GM12874 (cell line): ENCODE results near the gene SH3PXD2A.

ENCODE experiments used
- CTCF ChIP-seq: IDR thresholded peaks from 2 replicates; pipeline ENCODE4 v1.5.1; 2011; ENCODE audit warnings: low read depth, mild to moderate bottlenecking, control low read depth, low read length, moderate library complexity; ENCODE audit not compliant: insufficient read depth

Gene SH3PXD2A

GRCh38 chr10:103653581-103654037 is 201.8 kb downstream of the SH3PXD2A start:
- TF ChIP-seq CTCF = no peak

GRCh38 chr10:103652599-103653281 is 202.6 kb downstream of the SH3PXD2A start:
- TF ChIP-seq CTCF = no peak

GRCh38 chr10:103651783-103652476 is 203.4 kb downstream of the SH3PXD2A start:
- no peak for TF ChIP-seq CTCF

- TF ChIP-seq CTCF = no peak
Observed at GRCh38 chr10:103651333-103651732, 204.0 kb downstream of the SH3PXD2A start.

GRCh38 chr10:103649654-103650423 is 205.5 kb downstream of the SH3PXD2A start:
- TF ChIP-seq CTCF = no peak

- no peak for TF ChIP-seq CTCF
Observed at GRCh38 chr10:103648636-103649532, 206.5 kb downstream of the SH3PXD2A start.

GRCh38 chr10:103648251-103648635 is 207.1 kb downstream of the SH3PXD2A start:
- TF ChIP-seq CTCF = no peak
